Breast epithelium (tissue), 4 donors: ENCODE data around the gene SP9. TPM values are rescaled to one million over a fixed set of nuclear protein-coding genes. Genes with fewer than 3 reads are reported as not detected.

Source experiments
- DNase-seq, 2 donors: peaks; one replicate each; pipeline ENCODE4 v3.0.0-alpha.2; 2019; ENCODE audit warnings: low spot score in 2 of 2
- H3K27ac ChIP-seq, 2 donors: fragments of 200-600 bp; sonication (generic) in 1 of 2; one replicate each; pipeline ENCODE4 v1.5.1; 2016 to 2019; ENCODE audit warnings: mild to moderate bottlenecking in 1 of 2
- H3K27me3 ChIP-seq, 2 donors: fragments of 200-600 bp; sonication (generic) in 1 of 2; one replicate each; pipeline versions ENCODE4 v1.5.1 to v1.6.0; 2017 to 2019; ENCODE audit warnings: control low read depth in 1 of 2, mild to moderate bottlenecking in 1 of 2
- H3K36me3 ChIP-seq: fragments of 200-600 bp; one replicate; pipeline ENCODE4 v1.5.1; 2019
- H3K4me1 ChIP-seq, 2 donors: fragments of 200-600 bp; sonication (generic); one replicate each; pipeline ENCODE4 v1.5.1; 2016 to 2019; ENCODE audit warnings: control low read depth in 1 of 2
- H3K4me3 ChIP-seq, 3 donors: fragments of 200-600 bp; sonication (generic); 1 replicate in 2 of 3; 2 replicates in 1 of 3; pipeline ENCODE4 v1.5.1; 2016 to 2019; ENCODE audit warnings: mild to moderate bottlenecking in 3 of 3, moderate library complexity in 2 of 3
- H3K9me3 ChIP-seq, 2 donors: fragments of 200-600 bp; sonication (generic) in 1 of 2; one replicate each; pipeline ENCODE4 v1.5.1; 2016 to 2019; ENCODE audit warnings: control low read depth in 1 of 2
- POLR2A ChIP-seq: fragments of 450-650 bp; IDR thresholded peaks from one replicate; pipeline ENCODE4 v1.6.1; 2016; ENCODE audit warnings: antibody characterized with exemption, mild to moderate bottlenecking, moderate library complexity
- POLR2AphosphoS5 ChIP-seq, 3 donors: sonication (generic); formaldehyde crosslinking; IDR thresholded peaks; one replicate each; pipeline ENCODE4 v1.6.1; 2017; ENCODE audit warnings: antibody characterized with exemption in 3 of 3
- intact Hi-C: fragments of 100-400 bp; cut with DNase I; formaldehyde crosslinking; loops from one replicate; pipeline ENCODE4 v1.15.1; 2023; ENCODE audit warnings: low total_unique reads
- total RNA-seq, 3 donors: library from RNA; depleted of rRNA; stranded (reverse); fragments of >200 nt; gene quantifications; one replicate each; pipeline ENCODE4 v1.1.0, GENCODE V29; 2016
- TF ChIP-seq, protein P1 (sequence below), 3 donors: fragments of 450-650 bp; IDR thresholded peaks; one replicate each; pipeline ENCODE4 v1.5.1; 2016 to 2017; ENCODE audit warnings: antibody characterized with exemption in 3 of 3, mild to moderate bottlenecking in 3 of 3, moderate library complexity in 3 of 3

The SP9 gene
- total RNA-seq, 3 donors from 2014 or later: 0.33 to 0.80 TPM; not detected in 1

DNA sequence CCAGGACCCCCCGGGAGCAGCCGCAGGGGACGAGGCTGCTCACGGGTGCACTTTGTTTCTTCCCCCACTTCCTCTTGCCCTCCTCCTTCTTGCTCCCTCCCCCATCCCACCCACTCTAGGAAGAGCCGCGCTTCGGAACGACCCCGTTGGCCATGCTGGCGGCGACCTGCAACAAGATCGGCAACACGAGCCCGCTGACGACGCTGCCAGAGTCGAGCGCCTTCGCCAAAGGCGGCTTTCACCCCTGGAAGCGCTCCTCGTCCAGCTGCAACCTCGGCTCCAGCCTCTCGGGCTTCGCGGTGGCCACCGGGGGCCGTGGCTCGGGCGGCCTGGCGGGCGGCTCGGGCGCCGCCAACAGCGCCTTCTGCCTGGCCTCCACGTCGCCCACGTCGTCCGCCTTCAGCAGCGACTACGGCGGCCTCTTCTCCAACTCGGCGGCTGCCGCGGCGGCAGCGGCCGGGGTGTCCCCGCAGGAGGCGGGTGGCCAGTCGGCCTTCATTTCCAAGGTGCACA lies 1.3 kb downstream of the SP9 start:
- H3K4me1 ChIP-seq: peaks cover 0 to 10% of the 10 kb centered on the region in 2 donors
- DNase-seq: no peak

DNA sequence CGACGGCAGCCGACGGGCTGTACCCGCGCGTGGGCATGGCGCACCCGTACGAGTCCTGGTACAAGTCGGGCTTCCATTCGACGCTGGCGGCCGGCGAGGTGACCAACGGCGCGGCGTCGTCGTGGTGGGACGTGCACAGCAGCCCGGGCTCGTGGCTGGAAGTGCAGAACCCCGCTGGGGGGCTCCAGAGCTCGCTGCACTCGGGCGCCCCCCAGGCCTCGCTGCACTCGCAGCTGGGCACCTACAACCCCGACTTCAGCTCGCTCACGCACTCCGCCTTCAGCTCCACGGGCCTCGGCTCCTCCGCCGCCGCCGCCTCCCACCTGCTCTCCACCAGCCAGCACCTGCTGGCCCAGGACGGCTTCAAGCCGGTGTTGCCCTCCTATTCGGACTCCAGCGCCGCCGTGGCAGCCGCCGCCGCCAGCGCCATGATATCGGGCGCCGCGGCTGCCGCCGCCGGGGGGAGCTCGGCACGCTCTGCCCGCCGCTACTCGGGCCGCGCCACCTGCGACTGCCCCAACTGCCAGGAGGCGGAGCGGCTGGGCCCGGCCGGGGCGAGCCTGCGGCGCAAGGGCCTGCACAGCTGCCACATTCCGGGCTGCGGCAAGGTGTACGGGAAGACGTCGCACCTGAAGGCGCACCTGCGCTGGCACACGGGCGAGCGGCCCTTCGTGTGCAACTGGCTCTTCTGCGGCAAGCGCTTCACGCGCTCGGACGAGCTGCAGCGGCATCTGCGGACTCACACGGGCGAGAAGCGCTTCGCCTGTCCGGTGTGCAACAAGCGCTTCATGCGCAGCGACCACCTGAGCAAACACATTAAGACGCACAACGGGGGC lies 2.0 kb downstream of the SP9 start:
- TF ChIP-seq POLR2A (no peak), POLR2AphosphoS5 (IDR thresholded peaks at IDR 0.05) (no peak)
- TF ChIP-seq, protein P1, sequence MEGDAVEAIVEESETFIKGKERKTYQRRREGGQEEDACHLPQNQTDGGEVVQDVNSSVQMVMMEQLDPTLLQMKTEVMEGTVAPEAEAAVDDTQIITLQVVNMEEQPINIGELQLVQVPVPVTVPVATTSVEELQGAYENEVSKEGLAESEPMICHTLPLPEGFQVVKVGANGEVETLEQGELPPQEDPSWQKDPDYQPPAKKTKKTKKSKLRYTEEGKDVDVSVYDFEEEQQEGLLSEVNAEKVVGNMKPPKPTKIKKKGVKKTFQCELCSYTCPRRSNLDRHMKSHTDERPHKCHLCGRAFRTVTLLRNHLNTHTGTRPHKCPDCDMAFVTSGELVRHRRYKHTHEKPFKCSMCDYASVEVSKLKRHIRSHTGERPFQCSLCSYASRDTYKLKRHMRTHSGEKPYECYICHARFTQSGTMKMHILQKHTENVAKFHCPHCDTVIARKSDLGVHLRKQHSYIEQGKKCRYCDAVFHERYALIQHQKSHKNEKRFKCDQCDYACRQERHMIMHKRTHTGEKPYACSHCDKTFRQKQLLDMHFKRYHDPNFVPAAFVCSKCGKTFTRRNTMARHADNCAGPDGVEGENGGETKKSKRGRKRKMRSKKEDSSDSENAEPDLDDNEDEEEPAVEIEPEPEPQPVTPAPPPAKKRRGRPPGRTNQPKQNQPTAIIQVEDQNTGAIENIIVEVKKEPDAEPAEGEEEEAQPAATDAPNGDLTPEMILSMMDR (IDR thresholded peaks at IDR 0.05): no peak
- no peak for DNase-seq
- H3K4me3 ChIP-seq: peak overlapping the region; percentile 28 to 58 (median 38)
- H3K27me3 ChIP-seq: peaks cover 14 to 99% of the 10 kb centered on the region in 2 donors
- intact Hi-C loops: no loop called here
- H3K4me1 ChIP-seq: peaks cover 1 to 10% of the 10 kb centered on the region in 2 donors
- H3K36me3 ChIP-seq: no peaks in the 10 kb centered on the region
- no peak overlapping the region for H3K27ac ChIP-seq
- no peaks in the 10 kb centered on the region for H3K9me3 ChIP-seq

More for the DNA sequence above, 1.3 kb downstream of the SP9 start:
- TF ChIP-seq, protein P1 (IDR thresholded peaks at IDR 0.05): no peak
- no peak for TF ChIP-seq POLR2A
- TF ChIP-seq POLR2AphosphoS5 (IDR thresholded peaks at IDR 0.05): no peak
- Histone ChIP-seq H3K36me3 (no peaks in the 10 kb centered on the region), H3K27ac (no peak overlapping the region), H3K4me3 (peak overlapping the region; percentile 28 to 58 (median 38)), H3K9me3 (no peaks in the 10 kb centered on the region), H3K27me3 (peaks cover 14 to 99% of the 10 kb centered on the region in 2 donors)
- intact Hi-C loops: no loop called here

DNA sequence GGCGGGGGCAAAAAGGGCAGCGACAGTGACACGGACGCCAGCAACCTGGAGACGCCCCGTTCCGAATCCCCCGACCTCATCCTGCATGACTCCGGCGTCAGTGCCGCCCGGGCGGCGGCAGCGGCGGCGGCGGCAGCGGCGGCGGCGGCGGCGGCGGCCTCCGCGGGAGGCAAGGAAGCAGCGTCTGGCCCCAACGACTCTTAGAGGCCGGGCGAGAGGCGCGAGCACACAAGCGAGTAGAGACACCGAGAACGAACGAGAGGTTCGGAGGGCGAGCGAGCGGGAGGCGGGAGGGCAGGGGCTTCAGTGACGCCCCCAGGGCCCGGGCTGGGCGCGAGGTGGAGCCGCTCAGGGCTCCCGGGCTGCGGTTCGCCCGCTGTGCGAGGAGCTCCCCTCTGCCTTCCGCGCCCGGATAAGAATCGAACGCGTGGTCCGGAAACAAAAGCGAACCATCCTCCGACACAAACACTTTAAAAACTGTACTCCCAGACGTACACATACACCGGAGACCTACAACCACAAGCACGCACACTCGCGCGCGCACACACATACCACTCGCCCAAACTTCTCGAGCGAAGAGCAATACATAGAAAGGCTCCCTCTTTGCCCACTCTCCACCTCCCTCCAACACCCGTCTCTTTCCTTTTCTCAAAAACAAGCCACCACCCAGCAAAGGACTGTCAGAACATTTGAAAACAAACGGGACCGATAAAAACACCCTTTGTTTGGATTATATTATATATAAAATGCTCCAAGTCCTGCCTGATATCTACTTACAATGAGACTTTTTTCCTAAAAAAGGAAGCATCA lies 2.8 kb downstream of the SP9 start:
- Histone ChIP-seq H3K4me3 (peak overlapping the region; percentile 28 to 58 (median 38)), H3K9me3 (no peaks in the 10 kb centered on the region), H3K4me1 (peaks cover 7 to 10% of the 10 kb centered on the region in 2 donors), H3K27me3 (peaks cover 14 to 99% of the 10 kb centered on the region in 2 donors), H3K36me3 (no peaks in the 10 kb centered on the region), H3K27ac (no peak overlapping the region)
- intact Hi-C loops: no loop called here
- peak in 2 of 3 donors; percentile 14 to 16 for TF ChIP-seq POLR2AphosphoS5 (IDR thresholded peaks at IDR 0.05)
- no peak for TF ChIP-seq POLR2A
- no peak for DNase-seq

DNA sequence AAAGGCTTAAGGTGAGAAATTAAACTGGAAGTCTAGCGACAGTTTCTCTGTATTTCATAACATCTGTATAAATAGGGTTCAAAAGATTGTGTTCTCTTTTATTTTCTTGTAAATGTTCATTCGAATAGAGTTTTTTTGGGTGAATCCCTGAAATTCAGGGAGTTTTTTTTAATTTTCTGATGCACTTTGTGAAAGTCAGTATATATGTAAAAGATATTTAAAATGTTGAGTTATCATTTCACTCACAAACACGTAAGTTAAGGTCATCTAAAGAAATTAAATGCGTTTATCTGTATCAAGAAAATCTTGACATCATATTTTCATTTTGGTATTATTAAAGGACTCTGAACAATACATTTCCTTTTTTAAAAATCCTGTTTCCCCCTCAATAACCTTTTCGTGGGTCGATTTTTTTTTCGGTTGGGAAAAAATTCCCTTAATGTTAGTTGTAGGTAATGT lies 3.4 kb downstream of the SP9 start:
- Histone ChIP-seq H3K4me1 (peaks cover 7 to 10% of the 10 kb centered on the region in 2 donors), H3K4me3 (no peak overlapping the region), H3K27me3 (peaks cover 17 to 99% of the 10 kb centered on the region in 2 donors), H3K27ac (no peak overlapping the region), H3K9me3 (no peaks in the 10 kb centered on the region), H3K36me3 (no peaks in the 10 kb centered on the region)
- TF ChIP-seq, protein P1 (IDR thresholded peaks at IDR 0.05): no peak
- TF ChIP-seq POLR2A (no peak), POLR2AphosphoS5 (IDR thresholded peaks at IDR 0.05) (no peak)
- no peak for DNase-seq
- intact Hi-C loops: no loop called here

DNA sequence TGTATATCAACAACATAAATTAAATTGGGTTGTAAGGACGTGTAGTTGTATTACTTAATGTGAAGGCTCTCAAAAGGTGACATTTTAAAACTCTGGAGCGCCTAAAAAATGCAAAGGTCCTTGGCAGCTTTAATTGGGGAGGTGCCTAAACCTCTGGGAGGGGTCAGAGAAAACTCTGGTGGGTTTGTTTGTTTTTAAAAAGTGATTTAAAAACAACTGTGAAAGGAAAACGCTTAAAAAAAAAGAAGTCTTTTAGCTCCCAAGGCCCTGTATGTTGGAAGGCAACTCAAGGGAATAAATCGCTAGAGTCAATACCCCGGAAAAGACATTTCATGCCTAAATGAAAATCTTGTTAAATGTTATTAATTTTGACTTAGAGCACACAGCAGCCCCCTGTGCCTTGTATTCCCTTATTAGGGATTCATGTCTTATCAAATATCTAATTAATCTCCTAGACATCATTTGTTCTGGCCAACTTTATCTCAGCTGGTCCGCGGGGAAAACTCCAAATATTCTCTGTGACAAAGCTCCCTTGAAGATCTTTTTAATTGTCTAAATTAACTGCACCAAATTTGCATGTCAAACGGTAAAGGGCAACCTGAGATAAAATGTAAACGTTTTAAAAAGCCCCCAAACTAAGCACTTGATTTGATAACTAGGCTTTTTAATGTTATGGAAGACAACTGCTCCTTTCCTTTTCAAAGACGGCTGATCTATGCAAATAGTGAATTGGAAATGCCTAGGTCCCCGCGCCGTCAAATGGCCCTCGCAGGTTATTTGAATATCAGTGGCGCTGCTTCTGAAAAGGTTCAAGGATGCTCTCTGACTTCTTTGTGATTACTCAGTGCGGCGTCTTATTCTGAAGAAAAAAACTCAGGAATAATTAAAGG lies 4.2 kb downstream of the SP9 start:
- peaks cover 7 to 10% of the 10 kb centered on the region in 2 donors for H3K4me1 ChIP-seq
- no peak overlapping the region for H3K4me3 ChIP-seq
- no peak overlapping the region for H3K27ac ChIP-seq
- H3K9me3 ChIP-seq: no peaks in the 10 kb centered on the region
- intact Hi-C loops: no loop called here
- TF ChIP-seq POLR2AphosphoS5 (IDR thresholded peaks at IDR 0.05): no peak
- TF ChIP-seq POLR2A: no peak
- TF ChIP-seq, protein P1 (IDR thresholded peaks at IDR 0.05): no peak
- peaks cover 20 to 99% of the 10 kb centered on the region in 2 donors for H3K27me3 ChIP-seq
- DNase-seq: no peak
- no peaks in the 10 kb centered on the region for H3K36me3 ChIP-seq
